DND-41 (cell line): Measurements from ENCODE around the gene PACS1.

Experiments
- EZH2 ChIP-seq: IDR thresholded peaks from 3 replicates; pipeline ENCODE4 v1.6.1; 2012; ENCODE audit warnings: borderline replicate concordance, low read depth, mild to moderate bottlenecking, moderate library complexity, low read length, inconsistent platforms; ENCODE audit not compliant: severe bottlenecking
- TF ChIP-seq, protein P1 (sequence below): IDR thresholded peaks from 2 replicates; pipeline ENCODE4 v1.5.1; 2012; ENCODE audit warnings: borderline replicate concordance, low read length, moderate library complexity, mild to moderate bottlenecking; ENCODE audit not compliant: poor library complexity, severe bottlenecking; ENCODE audit errors: extremely low read depth

DNA sequence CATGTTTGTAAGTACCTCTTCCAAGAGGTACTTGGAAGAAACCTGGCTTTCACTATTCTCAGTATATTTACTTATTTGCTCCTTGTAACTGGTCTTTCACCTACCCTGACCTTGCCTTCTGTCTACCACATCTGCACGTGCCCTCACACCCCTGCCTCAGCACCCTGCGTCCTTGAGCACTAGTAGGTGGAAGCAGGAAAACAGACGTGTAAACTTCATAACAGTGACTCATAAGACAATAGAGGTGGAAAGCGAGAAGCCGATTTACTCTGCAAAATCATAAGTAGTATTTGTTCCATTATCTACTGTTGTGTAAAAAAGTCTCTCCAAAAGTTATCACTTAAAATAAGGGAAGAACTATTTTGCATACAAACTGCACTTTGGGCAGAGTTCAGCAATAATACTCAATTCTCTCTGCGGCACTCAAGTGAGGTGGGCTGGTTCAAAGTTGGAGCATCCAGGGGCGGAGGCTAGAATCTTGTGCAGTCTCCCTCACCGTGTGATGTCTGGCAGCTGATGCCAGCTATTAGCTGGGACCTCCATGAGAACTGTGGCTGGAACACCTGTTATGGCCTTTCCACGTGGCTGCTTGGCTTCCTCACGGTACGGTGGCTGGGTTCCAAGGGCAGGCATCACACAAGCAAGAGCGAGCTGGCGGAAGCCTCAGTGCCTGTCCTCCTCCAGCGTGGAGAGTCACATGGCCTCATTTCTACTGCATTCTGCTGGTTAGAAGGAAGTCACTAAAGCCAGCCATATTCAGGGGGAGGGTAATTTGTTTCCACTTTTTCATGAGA lies 30.4 kb downstream of the PACS1 start:
- TF ChIP-seq, protein P1, sequence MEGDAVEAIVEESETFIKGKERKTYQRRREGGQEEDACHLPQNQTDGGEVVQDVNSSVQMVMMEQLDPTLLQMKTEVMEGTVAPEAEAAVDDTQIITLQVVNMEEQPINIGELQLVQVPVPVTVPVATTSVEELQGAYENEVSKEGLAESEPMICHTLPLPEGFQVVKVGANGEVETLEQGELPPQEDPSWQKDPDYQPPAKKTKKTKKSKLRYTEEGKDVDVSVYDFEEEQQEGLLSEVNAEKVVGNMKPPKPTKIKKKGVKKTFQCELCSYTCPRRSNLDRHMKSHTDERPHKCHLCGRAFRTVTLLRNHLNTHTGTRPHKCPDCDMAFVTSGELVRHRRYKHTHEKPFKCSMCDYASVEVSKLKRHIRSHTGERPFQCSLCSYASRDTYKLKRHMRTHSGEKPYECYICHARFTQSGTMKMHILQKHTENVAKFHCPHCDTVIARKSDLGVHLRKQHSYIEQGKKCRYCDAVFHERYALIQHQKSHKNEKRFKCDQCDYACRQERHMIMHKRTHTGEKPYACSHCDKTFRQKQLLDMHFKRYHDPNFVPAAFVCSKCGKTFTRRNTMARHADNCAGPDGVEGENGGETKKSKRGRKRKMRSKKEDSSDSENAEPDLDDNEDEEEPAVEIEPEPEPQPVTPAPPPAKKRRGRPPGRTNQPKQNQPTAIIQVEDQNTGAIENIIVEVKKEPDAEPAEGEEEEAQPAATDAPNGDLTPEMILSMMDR: no peak
- no peak for TF ChIP-seq EZH2
